NCI-H748 (cell line): ENCODE data around the gene CDH12.

Source experiments
- DNase-seq: peaks from one replicate; lab custom pipeline; 2025; ENCODE audit not compliant: unreplicated experiment; lab: John Stamatoyannopoulos, UW

CDH12 gene

GRCh38 chr5:21783074-21783679 lies 1070.0 kb downstream of the CDH12 start:
- no peak for DNase-seq

- no peak for DNase-seq
These were observed 1076.7 kb downstream of the CDH12 start for GRCh38 chr5:21776466-21776865.

- no peak for DNase-seq
These were observed 1078.3 kb downstream of the CDH12 start for GRCh38 chr5:21774801-21775200.

- no peak for DNase-seq
These were observed 1078.9 kb downstream of the CDH12 start for GRCh38 chr5:21774281-21774680.

GRCh38 chr5:21773456-21773855 lies 1079.7 kb downstream of the CDH12 start:
- no peak for DNase-seq

GRCh38 chr5:21765406-21765805 lies 1087.7 kb downstream of the CDH12 start:
- no peak for DNase-seq

- DNase-seq, result no peak
These were observed 1114.0 kb downstream of the CDH12 start for GRCh38 chr5:21739096-21739495.

- no peak for DNase-seq
These were observed 1129.6 kb downstream of the CDH12 start for GRCh38 chr5:21723500-21723899.

GRCh38 chr5:21711866-21712758 lies 1141.0 kb downstream of the CDH12 start:
- no peak for DNase-seq

- no peak for DNase-seq
These were observed 1143.4 kb downstream of the CDH12 start for GRCh38 chr5:21709770-21710169.

- DNase-seq, result no peak
These were observed 1148.0 kb downstream of the CDH12 start for GRCh38 chr5:21704974-21705668.

GRCh38 chr5:21701317-21701716 lies 1151.8 kb downstream of the CDH12 start:
- DNase-seq, result no peak
